C4-2B (cell line): ENCODE results near the gene MOSMO.

Experiments
- H3K27ac ChIP-seq: fragments of 450-650 bp; 2 replicates; pipeline ENCODE4 v1.5.1; 2017
- CTCF ChIP-seq: fragments of 450-650 bp; conservative IDR thresholded peaks from 2 replicates; pipeline ENCODE4 v1.5.1; 2017; ENCODE audit warnings: mild to moderate bottlenecking
- ZFX ChIP-seq: fragments of 450-650 bp; IDR thresholded peaks from 2 replicates; pipeline ENCODE4 v1.6.1; 2017

The MOSMO gene

GRCh38 chr16:22075043-22075757 lies 67.3 kb downstream of the MOSMO start:
- H3K27ac ChIP-seq, result no peak overlapping the region
- no peak for TF ChIP-seq CTCF
- TF ChIP-seq ZFX, result no peak

- H3K27ac ChIP-seq, result no peak overlapping the region
These were observed 67.9 kb downstream of the MOSMO start for GRCh38 chr16:22075776-22076175.

GRCh38 chr16:22077700-22078313 lies 69.9 kb downstream of the MOSMO start:
- peak; percentile 95 for TF ChIP-seq CTCF
- TF ChIP-seq ZFX, result no peak
- no peak overlapping the region for H3K27ac ChIP-seq

More at GRCh38 chr16:22075776-22076175, 67.9 kb downstream of the MOSMO start:
- no peak for TF ChIP-seq ZFX

- no peak for TF ChIP-seq ZFX
- no peak for TF ChIP-seq CTCF
- H3K27ac ChIP-seq, result no peak overlapping the region
These were observed 70.7 kb downstream of the MOSMO start for GRCh38 chr16:22078656-22079055.

GRCh38 chr16:22081050-22081449 lies 73.1 kb downstream of the MOSMO start:
- no peak for TF ChIP-seq CTCF
- TF ChIP-seq ZFX, result no peak
- H3K27ac ChIP-seq, result no peak overlapping the region

GRCh38 chr16:22086440-22086839 lies 78.5 kb downstream of the MOSMO start:
- H3K27ac ChIP-seq, result no peak overlapping the region
- TF ChIP-seq CTCF (no peak), ZFX (no peak)

- no peak overlapping the region for H3K27ac ChIP-seq
- TF ChIP-seq ZFX (no peak), CTCF (no peak)
These were observed 80.7 kb downstream of the MOSMO start for GRCh38 chr16:22088642-22089041.

GRCh38 chr16:22089910-22090309 lies 82.0 kb downstream of the MOSMO start:
- TF ChIP-seq ZFX, result no peak
- no peak for TF ChIP-seq CTCF
- no peak overlapping the region for H3K27ac ChIP-seq
